Measurements from ENCODE around the gene SLC19A1.

The SLC19A1 gene

DNA sequence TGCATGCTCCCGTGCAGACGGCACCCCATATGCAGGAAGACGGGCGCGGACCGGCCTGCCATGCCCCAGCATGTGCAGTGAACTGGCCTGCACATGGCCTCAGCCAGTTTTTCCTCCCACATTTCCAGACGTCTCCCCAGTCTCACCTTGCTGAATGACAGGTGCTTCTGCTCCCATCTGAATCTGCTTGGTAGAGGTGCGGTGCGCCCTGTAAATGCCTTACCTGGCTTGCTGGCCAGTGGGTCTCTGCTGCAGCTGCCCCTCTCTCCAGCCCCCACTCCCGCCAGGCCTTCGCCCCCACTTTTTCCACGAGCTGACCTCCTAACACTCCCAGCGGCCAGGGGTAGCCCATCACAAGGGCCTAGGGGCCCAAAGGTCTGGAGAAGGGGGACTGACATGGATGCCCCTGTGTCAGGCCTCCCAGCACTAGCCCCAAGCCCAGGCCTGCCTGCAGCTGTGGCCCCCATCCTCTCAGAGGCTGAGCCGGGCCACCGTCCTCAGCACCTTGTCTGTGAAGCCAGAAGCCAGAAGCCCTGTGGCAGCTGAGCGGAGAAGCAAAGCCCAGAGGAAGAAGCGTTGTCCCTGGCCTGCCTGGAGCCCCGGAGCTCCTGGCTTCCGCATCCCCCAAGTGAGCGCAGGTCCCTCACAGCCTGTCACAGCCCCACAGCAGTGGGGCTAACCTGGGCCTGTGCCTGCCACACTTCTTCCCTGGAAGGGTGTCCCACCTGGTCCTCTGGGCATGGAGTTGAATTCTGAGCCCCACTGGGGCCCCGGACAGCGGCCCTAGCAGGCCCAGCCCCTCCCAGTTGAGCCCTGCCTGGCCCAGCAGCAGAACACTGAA, 3.7 kb upstream of the SLC19A1 start:
- DNase-seq (ENCODE audit: low read depth in 1 of 2, low spot score in 1 of 2): no peak

DNA sequence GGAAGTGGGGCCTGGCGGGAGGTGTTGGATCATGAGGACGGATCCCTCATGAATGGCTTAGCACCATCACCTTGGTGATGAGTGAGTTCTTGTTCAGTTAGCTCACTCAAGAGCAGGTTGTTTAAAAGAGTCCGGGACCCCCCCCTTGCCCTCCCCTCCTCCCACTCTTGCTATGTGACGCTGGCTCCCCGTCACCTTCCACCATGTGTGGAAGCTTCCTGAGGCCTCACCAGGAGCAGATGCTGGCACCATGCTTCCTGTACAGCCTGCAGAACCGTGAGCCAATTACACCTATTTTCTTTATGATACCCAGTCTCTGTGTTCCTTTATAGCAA, 3.0 kb upstream of the SLC19A1 start:
- no peak for DNase-seq (ENCODE audit: low read depth in 1 of 2, low spot score in 1 of 2)

DNA sequence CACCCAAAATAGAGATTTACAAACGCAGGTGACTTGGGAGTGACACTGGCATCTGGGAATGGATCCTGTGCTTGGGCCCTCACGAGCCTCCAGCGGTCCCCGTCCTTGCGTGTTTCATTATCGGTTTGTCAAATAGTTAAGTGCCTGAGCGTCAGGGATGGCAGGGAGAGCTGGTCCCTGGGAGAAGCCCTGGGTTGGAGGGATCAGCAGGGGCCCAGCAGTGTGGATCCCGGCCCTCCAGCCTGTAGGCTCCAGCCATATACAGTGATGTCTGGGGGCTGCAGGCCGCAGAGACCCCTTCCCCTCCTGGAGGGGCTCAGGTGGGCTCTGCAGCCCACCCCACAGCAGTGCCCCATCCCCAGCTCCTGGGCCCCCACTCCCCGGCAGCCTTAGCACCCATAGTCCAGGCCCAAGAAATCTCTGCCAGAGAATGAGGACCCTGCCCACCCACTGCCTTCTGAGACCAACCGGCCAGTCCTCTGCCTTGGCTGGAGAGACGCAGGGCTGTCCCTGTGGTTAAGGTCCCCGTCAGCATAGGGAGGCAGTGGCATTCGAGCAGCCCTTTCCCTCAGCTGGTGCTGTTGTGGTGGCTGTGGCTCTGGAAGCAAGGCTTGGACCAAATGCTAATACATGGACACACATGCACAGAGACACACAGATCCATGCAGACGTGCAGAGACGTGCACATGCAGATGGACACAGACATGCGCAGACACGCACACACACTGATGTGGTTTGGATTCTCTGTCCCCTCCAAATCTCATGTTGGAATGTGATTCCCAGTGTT, 2.4 kb upstream of the SLC19A1 start:
- DNase-seq (ENCODE audit: low read depth in 1 of 2, low spot score in 1 of 2): no peak

DNA sequence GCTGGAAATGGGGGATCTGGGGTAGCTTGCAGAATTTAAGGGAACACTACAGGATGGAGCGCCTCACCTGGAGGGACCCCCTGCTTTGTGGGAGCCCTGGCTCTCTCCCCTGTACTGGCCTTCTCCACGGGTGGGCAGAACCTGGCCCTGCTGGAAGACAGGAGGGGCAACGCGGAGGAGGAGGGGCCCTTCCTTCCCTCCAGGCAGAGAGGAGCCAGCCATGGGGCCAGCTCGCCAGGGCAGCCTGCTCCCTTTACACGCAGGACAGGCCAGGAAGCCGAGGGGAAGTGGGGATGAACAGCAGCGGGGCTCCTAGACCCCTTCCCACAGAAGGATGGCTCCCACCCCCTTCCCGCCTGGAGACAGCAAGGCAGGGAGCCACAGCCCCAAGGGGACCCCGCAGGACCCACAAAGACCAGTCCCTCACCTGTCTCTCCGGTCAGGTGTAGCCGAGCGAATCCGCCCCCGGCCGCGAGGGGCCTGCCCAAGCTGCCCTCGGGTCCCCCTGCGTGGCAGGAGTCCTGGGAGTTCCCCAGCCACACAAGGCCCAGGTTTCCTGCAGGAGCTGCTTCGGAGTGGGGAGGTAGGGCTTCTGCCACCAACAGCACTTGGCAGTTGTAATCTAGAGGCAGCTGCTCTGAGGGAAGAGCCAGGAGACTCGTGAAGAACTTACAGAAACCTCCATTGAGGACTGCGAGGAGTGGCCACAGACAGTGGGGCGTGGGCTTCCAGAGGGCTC, 1.6 kb upstream of the SLC19A1 start:
- DNase-seq (ENCODE audit: low read depth in 1 of 2, low spot score in 1 of 2): no peak

DNA sequence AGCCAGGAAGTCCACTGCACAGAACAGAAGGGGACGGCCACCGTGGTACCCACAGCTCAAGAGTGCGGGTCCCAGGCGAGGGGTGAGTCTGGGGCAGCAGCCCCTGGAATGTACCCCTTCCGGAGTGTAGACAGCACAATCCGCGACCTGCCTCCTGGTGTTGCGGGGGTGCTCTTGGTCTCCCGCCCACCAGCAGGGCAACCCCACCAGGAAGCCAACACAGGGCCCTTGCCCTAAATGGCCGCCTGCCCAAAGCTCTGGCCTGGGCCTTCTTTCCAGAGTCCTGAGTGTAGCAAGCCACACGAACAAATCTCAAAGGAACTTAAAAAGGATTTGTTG, 1.1 kb upstream of the SLC19A1 start:
- no peak for DNase-seq (ENCODE audit: low read depth in 1 of 2, low spot score in 1 of 2)

DNA sequence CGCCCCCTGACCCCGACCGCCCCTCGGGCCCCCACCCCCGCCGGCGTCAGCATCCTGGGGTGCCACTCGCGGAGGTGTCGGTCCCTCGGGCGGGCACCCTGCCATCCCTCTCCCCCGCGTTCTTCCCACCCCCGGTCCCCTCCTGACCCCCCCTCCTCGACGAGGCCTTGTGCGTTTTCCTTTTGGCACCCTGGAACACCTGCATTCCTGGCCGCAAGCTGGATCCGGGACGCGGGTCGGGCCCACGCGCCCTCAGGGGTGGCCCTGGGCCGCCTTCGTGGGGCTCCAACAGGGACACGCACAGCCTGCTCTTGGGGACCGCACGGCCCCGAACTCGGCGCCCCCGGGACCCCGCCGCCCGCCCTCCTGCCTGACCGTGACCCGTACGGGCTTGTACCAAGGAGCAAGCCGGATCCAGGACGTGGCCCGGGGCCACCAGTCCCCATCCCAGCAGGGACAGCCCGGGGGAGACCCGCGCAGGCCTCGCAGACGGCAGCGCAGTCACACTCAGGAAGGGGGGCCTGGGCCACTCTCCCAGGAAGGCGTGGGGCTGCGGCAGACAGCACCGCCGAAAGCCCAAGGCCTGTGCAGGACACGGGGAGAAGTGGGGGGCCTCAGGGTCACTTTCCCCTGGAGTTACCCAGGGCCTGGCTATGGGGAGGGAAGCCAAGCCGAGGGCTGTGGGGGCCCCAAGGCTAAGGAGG, 579 bp upstream of the SLC19A1 start:
- DNase-seq (ENCODE audit: low read depth in 1 of 2, low spot score in 1 of 2): no peak

DNA sequence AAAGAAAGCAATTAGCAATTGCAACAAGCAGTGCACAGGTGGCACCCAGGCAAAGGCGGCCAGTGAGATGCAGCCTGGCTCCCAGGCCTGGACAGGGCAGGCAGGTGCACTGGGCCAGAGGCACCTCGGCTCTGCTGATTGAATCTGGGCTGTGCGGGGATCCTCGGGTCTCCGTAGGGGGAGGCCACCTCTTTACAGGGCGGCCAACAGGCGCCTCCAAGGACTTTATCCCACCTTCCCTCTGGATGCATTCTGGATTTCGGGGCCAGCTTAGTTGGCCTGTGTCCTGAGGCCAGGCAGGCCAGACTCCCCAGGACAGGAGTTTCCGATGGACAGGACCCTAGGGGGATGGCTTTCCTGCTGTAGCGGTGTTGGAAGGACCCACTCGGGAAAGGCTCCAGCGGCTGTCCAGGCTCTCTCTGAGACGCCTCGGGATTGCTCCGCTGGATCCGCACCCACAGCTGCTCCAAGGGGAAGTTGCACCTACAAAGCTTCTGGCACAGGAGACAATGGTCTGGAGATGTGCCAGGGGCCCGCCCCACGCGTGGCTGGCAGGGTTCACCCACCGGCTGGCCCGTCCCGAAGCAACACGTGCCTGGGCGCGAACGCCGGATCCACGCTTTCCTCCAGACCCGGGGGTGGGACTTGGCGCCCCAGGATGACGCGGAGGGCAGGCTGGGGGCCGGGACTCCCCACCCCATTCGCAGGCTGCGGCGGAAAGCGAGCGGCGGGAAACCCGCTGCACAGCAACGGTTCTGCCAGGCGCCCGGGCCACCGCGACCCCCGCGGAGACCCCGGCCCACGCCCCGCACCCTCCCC, 810 bp downstream of the SLC19A1 start:
- DNase-seq (ENCODE audit: low read depth in 1 of 2, low spot score in 1 of 2): peak; percentile 55 to 73

DNA sequence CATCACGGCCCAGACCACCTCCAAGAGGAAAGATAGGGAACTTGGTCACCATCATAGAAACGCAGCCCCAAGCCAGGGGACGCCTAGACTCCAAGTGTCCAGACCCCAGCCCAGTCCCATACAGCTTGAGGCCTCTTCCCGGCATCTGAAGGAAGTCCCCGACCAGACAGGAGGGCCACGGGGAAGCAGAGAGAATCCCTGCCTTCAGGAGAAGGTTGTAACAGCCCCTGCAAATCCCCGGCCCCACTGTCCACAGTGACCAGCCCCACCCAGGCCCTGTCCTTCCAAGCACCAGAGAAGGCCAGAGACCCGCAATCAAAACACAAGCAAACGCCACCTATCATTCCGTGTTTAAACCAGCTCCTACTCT, 1.7 kb downstream of the SLC19A1 start:
- DNase-seq (ENCODE audit: low read depth in 1 of 2, low spot score in 1 of 2): no peak

DNA sequence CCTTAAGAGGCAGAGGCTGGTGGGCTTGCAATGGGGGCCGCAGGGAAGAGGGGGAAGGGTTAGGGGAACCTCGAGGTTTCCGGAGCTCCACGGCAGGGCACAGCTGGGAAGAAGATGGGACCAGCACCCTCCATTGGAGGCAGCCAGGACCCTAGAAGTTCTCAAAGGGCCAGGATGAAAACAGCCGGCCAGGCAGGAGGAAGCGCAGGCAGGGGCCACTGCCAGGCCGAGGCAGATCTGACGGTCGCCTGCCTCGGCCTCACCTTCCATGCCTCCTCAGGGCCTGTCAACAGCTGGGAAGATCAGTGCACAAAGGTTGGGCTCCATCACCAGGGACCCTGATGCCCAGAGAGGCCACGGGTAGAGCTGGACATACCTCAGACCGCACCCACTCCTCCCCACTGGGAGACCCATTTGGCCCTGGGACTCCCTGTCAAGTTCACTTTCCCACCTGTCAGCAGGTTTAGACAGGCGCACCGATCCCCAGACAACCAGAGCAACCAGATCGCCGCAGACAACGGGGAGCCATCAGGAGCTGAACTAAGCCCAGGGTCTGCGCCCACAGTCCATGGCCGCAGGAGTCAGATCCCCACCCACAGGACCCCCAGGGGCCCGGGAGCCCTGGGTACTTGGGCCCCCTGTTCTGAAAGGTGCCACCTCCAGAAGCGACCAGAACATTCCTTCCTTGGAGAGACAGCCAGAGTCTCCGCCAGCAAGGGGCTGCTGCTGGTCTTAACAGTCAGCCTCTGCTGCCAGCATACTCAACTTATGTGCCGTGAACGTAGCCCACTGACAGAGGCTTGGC, 2.2 kb downstream of the SLC19A1 start:
- no peak for DNase-seq (ENCODE audit: low read depth in 1 of 2, low spot score in 1 of 2)

DNA sequence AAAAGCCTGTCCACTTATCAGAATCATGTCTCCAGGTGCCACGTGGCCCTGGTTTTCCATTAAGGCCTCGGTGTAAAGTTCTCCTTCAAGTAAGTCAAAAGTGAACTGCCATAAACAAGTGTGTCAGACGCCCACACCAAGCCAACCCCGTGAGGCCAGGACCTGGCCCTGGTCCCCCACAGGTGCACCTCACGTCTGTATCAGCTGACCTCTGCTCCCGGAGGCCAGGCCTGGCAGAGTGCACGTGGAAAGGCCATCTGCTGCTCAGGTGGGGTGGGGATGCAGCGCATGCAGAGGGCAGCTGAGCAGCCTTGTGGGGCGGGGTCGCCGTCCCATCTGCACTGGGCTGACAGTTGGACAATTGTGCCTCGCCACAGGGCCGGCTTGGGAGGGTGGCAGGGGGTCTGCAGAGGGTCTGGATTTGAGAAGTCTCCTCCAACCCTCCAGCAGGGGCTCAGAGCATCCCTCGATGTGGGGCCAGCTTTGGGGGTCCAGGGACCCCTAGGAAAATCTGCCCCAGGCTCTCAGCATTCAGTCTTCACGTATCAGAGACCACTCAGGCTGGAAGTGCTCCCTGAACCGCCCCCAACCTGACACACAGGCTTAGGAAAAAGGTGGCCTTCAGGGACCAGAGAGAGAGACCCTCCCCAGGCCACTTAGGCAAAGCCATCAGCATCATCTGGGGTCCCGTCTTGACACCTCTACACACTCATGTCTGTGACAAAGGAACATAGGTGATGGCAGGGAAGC, 3.0 kb downstream of the SLC19A1 start:
- DNase-seq (ENCODE audit: low read depth in 1 of 2, low spot score in 1 of 2): no peak

DNA sequence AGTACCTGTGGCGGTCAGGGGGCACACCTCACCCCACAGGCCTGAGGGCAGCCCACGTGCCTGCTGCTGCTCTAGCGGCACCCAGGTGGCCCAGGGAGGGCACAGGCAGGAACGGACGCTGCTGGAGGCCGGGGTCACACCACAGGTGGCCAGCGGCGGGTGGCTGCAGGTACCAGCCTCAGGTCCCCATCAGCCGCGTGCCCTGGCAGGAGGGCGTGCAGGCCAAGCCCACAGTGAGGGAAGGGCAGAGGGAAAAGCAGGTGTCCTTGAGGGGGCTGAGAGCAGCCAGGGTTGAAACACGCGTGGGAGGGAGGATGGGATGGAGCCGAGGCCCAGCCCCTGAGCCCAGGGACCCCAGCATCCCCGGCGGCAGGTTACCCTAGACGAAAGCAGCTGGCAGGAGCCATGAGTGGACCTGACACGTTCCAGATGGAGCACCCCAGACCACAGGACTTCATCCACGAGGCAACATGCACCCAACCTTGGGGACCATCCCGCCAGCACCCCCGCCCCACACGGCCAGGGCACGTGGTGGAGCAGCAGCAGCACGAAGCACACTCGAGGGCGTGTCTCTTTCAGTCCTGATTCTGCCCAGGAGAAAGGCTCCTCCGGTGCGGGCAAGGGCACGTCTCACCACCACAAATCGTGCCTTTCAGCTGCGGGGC, 3.7 kb downstream of the SLC19A1 start:
- DNase-seq (ENCODE audit: low read depth in 1 of 2, low spot score in 1 of 2): no peak

DNA sequence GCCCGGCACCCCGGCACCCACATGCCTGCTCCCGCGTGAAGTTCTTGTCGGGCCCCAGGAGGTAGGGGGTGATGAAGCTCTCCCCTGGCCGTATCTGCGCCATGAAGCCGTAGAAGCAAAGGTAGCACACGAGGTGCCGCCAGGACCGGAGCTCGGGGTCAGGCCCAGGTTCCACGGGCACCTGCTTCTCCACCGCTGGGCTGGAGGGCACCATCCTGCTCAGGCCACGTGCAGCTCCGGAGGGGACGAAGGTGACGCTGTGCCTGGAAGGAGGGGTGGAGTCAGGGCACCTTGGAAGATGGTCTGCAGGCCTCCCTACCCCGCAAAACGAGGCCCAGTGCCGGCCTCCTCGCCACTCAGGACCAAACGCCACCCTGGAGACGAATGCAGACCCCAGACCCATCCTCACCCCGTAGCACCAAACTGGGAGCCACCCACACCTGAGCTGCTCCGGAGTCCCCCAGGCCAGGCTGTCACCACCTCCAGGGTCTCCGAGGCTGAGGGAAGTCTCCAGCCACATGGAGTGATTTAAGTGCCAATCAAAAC, 4.4 kb downstream of the SLC19A1 start:
- no peak for DNase-seq (ENCODE audit: low read depth in 1 of 2, low spot score in 1 of 2)

DNA sequence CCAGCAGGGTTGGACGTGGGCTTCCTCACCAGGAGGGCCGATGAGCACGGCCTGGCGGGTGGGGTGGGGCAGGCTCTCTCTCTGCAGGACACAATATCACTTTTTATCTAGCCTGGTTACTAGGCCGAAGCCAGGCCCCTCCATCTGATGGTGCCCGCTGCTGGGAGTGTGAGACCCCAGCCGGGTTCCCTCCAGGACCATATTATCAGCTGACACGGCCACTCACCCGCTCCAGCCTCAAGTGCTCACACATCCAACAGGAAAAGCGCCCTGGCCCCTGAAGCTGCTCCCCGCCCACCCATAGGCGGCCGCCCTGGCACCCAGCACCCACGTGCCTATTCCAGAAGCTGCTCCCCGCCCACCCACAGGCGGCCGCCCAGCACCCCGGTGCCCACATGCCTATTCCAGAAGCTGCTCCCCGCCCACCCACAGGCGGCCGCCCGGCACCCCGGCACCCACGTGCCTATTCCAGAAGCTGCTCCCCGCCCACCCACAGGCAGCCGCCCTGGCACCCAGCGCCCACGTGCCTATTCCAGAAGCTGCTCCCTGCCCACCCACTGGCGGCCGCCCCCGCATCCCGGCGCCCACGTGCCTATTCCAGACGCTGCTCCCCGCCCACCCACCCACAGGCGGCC, 5.0 kb downstream of the SLC19A1 start:
- no peak for DNase-seq (ENCODE audit: low read depth in 1 of 2, low spot score in 1 of 2)

DNA sequence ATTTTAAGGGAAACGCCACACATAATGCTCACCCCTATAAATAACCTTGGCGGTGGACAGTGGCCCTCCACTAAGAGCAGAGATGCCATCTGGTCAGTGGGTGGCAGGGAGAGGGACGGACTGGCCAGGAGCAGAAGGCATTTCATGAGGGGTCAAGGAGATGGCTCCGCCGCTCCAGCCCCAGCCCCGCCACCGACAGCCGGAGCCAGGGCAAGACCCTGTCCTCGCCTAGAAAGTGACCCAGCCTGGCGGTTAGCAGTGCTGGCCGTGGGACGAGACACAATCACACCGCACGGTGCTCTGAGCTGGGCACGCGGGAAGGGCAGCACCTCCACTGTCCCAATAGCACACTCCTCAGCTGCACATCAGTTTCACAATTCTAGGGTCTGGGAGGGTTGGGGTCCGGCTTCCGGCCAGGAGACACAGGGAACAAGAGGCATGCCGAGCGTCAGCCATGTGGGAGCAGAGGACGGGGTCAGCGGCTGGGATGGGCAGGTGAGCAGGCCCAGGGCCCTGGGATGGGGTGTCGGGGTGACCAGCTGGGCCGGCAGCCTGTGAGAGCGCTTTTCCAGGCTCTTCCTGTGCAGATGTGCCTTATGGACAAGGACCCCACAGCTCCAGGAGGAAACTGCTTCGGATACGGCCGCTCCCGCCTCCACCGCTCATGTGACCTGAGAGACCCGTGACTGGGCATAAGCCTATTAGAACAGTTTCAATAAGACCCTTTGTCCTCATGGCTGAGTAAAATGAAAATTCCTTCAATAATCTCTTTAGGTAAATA, 5.7 kb downstream of the SLC19A1 start:
- no peak for DNase-seq (ENCODE audit: low read depth in 1 of 2, low spot score in 1 of 2)

DNA sequence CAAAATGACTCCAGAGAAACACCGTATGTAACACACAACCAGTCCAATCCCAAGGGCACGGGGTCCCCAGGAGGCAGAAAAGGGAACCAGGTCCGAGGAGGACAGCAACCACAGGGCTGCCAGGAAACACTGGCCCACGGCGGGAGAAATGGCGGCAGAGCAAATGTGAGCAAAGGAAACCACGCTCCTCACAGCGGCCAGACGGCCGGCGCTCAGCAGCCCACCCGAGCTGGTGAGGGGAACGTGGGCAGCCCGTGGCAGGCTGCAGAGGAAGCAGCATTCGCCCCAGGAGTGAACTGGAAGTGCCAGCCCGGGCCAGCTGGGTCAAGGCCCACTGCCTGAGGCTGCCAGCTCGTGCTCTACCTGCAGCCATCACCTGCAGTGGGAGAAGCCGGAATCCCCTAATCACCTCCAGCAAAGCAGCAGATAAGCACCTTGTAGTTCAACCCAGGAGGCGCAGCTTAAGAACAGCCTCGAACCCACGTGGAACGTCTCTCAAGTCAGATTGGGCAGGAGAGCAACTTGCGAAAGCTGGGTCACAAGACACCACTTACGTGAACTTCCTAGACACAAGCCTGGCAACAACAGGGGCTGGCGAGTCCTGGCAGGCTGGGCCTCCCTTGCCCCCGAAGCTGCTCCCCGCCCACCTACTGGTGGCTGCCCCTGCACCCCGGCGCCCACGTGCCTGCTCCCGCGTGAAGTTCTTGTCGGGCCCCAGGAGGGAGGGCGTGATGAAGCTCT, 6.7 kb downstream of the SLC19A1 start:
- no peak for DNase-seq (ENCODE audit: low read depth in 1 of 2, low spot score in 1 of 2)

DNA sequence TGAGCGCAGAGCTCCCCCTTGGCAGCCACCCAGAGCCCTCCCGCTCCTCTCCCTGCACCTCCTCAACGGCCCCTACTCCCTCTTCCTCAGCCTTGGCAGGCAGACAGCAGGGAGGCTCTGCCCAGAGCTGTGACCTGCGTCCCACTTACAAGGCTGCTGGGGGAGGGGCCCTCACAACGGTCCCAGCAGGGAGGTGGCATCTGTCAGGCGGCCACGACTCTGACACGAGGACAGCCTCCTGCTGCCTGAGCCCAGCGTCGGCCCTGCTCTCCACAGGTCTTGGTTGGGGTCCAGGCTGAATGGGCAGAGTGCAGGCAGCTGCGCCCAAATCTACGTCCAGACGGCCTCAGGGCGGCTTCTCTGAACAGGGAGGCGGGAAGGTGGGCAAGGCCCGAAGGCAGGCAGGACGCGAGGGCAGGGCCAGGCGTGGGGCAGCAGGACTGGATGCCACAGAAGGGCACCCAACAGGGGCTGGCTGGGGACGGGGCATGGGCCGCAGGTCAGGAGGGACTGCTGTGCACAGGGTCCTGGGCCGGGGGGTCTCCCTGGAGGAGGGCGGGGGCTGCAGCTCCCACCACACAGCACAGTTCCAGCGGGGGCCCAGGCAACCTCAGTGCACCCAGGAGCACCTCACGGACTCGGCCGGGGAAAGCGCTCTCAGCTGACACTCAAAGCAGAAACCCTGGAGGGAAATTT, 7.5 kb downstream of the SLC19A1 start:
- DNase-seq (ENCODE audit: low read depth in 1 of 2, low spot score in 1 of 2): no peak
